ENCODE measurements around the gene CPLANE2.
A peak's percentile ranks its signal among the peaks of the same experiment; 100 is the strongest.
"Not testable (repeated sequence)": the region's sequence is repeated elsewhere in the genome, so short reads cannot be mapped to it uniquely, and the experiment has no call there.

CPLANE2 gene

GRCh38 chr1:16236511-16237342, at the start of gene CPLANE2:
CPLANE2 (minus strand) TSS chr1:16237183; CDS start chr1:16236742, 441 bp downstream.
- Histone ChIP-seq H3K36me3 (ENCODE audit: insufficient read depth, low read length) (no peaks in the 10 kb centered on the region), H3K9ac (ENCODE audit: low read depth, low read length) (peak within 1 kb of the TSS; percentile 83), H3K4me1 (ENCODE audit: insufficient read depth, low read length) (peaks cover 11% of the 10 kb centered on the region; the same call in 1 of the 2 replicates), H3K9me3 (ENCODE audit: control insufficient read depth, insufficient read depth, low read length) (no peaks in the 10 kb centered on the region)

- Histone ChIP-seq H3K4me1 (ENCODE audit: insufficient read depth, low read length) (no peaks in the 10 kb centered on the region), H3K9me3 (ENCODE audit: control insufficient read depth, insufficient read depth, low read length) (no peaks in the 10 kb centered on the region), H3K9ac (ENCODE audit: low read depth, low read length) (no peak overlapping the region), H3K36me3 (ENCODE audit: insufficient read depth, low read length) (no peaks in the 10 kb centered on the region)
Observed at GRCh38 chr1:16286122-16286521, 49.1 kb upstream of the CPLANE2 start.

- Histone ChIP-seq H3K9me3 (ENCODE audit: control insufficient read depth, insufficient read depth, low read length) (no peaks in the 10 kb centered on the region), H3K9ac (ENCODE audit: low read depth, low read length) (no peak overlapping the region), H3K4me1 (ENCODE audit: insufficient read depth, low read length) (no peaks in the 10 kb centered on the region), H3K36me3 (ENCODE audit: insufficient read depth, low read length) (no peaks in the 10 kb centered on the region)
Observed at GRCh38 chr1:16281765-16282164, 44.8 kb upstream of the CPLANE2 start.

GRCh38 chr1:16279186-16279585, 42.2 kb upstream of the CPLANE2 start:
- Histone ChIP-seq H3K9me3 (ENCODE audit: control insufficient read depth, insufficient read depth, low read length) (no peaks in the 10 kb centered on the region), H3K9ac (ENCODE audit: low read depth, low read length) (no peak overlapping the region), H3K36me3 (ENCODE audit: insufficient read depth, low read length) (no peaks in the 10 kb centered on the region), H3K4me1 (ENCODE audit: insufficient read depth, low read length) (no peaks in the 10 kb centered on the region)

- Histone ChIP-seq H3K9me3 (ENCODE audit: control insufficient read depth, insufficient read depth, low read length) (no peaks in the 10 kb centered on the region), H3K4me1 (ENCODE audit: insufficient read depth, low read length) (no peaks in the 10 kb centered on the region), H3K36me3 (ENCODE audit: insufficient read depth, low read length) (no peaks in the 10 kb centered on the region), H3K9ac (ENCODE audit: low read depth, low read length) (no peak overlapping the region)
Observed at GRCh38 chr1:16276302-16277030, 39.5 kb upstream of the CPLANE2 start.

- Histone ChIP-seq H3K4me1 (ENCODE audit: insufficient read depth, low read length) (0 out of 2 replicates have a peak, but pooled peaks cover 4% of the 10 kb centered on the region), H3K9me3 (ENCODE audit: control insufficient read depth, insufficient read depth, low read length) (no peaks in the 10 kb centered on the region), H3K36me3 (ENCODE audit: insufficient read depth, low read length) (no peaks in the 10 kb centered on the region), H3K9ac (ENCODE audit: low read depth, low read length) (no peak overlapping the region)
Observed at GRCh38 chr1:16275591-16275990, 38.6 kb upstream of the CPLANE2 start.

GRCh38 chr1:16267690-16268180, 30.8 kb upstream of the CPLANE2 start:
- Histone ChIP-seq H3K4me1 (ENCODE audit: insufficient read depth, low read length) (peaks cover 15% of the 10 kb centered on the region; the same call in 1 of the 2 replicates), H3K36me3 (ENCODE audit: insufficient read depth, low read length) (no peaks in the 10 kb centered on the region), H3K9ac (ENCODE audit: low read depth, low read length) (no peak overlapping the region), H3K9me3 (ENCODE audit: control insufficient read depth, insufficient read depth, low read length) (no peaks in the 10 kb centered on the region)

- Histone ChIP-seq H3K9ac (ENCODE audit: low read depth, low read length) (no peak overlapping the region), H3K36me3 (ENCODE audit: insufficient read depth, low read length) (no peaks in the 10 kb centered on the region), H3K4me1 (ENCODE audit: insufficient read depth, low read length) (peaks cover 15% of the 10 kb centered on the region; the same call in 1 of the 2 replicates), H3K9me3 (ENCODE audit: control insufficient read depth, insufficient read depth, low read length) (no peaks in the 10 kb centered on the region)
Observed at GRCh38 chr1:16266411-16267118, 29.6 kb upstream of the CPLANE2 start.

- Histone ChIP-seq H3K9me3 (ENCODE audit: control insufficient read depth, insufficient read depth, low read length) (no peaks in the 10 kb centered on the region), H3K4me1 (ENCODE audit: insufficient read depth, low read length) (peaks cover 18% of the 10 kb centered on the region), H3K36me3 (ENCODE audit: insufficient read depth, low read length) (no peaks in the 10 kb centered on the region), H3K9ac (ENCODE audit: low read depth, low read length) (no peak overlapping the region)
Observed at GRCh38 chr1:16262067-16262466, 25.1 kb upstream of the CPLANE2 start.

- no peaks in the 10 kb centered on the region for H3K9me3 ChIP-seq (ENCODE audit: control insufficient read depth, insufficient read depth, low read length)
- H3K4me1 ChIP-seq (ENCODE audit: insufficient read depth, low read length) = peaks cover 18% of the 10 kb centered on the region
- no peak overlapping the region for H3K9ac ChIP-seq (ENCODE audit: low read depth, low read length)
- H3K36me3 ChIP-seq (ENCODE audit: insufficient read depth, low read length) = no peaks in the 10 kb centered on the region
Observed at GRCh38 chr1:16260814-16261213, 23.8 kb upstream of the CPLANE2 start.

- Histone ChIP-seq H3K36me3 (ENCODE audit: insufficient read depth, low read length) (peaks cover 2% of the 10 kb centered on the region; the same call in 1 of the 2 replicates), H3K9ac (ENCODE audit: low read depth, low read length) (no peak overlapping the region), H3K4me1 (ENCODE audit: insufficient read depth, low read length) (peaks cover 18% of the 10 kb centered on the region), H3K9me3 (ENCODE audit: control insufficient read depth, insufficient read depth, low read length) (no peaks in the 10 kb centered on the region)
Observed at GRCh38 chr1:16258591-16259135, 21.7 kb upstream of the CPLANE2 start.

- H3K9ac ChIP-seq (ENCODE audit: low read depth, low read length) = no peak overlapping the region
- H3K9me3 ChIP-seq (ENCODE audit: control insufficient read depth, insufficient read depth, low read length) = no peaks in the 10 kb centered on the region
- H3K4me1 ChIP-seq (ENCODE audit: insufficient read depth, low read length) = peaks cover 18% of the 10 kb centered on the region
- peaks cover 3% of the 10 kb centered on the region; the same call in 1 of the 2 replicates for H3K36me3 ChIP-seq (ENCODE audit: insufficient read depth, low read length)
Observed at GRCh38 chr1:16257968-16258367, 21.0 kb upstream of the CPLANE2 start.

GRCh38 chr1:16257556-16257955, 20.6 kb upstream of the CPLANE2 start:
- not testable (repeated sequence) for H3K9me3 ChIP-seq (ENCODE audit: control insufficient read depth, insufficient read depth, low read length); H3K9ac ChIP-seq (ENCODE audit: low read depth, low read length); H3K36me3 ChIP-seq (ENCODE audit: insufficient read depth, low read length)
- H3K4me1 ChIP-seq (ENCODE audit: insufficient read depth, low read length) = peaks cover 18% of the 10 kb centered on the region

GRCh38 chr1:16256478-16256877, 19.5 kb upstream of the CPLANE2 start:
- Histone ChIP-seq H3K4me1 (ENCODE audit: insufficient read depth, low read length) (peaks cover 17% of the 10 kb centered on the region), H3K9ac (ENCODE audit: low read depth, low read length) (no peak overlapping the region), H3K9me3 (ENCODE audit: control insufficient read depth, insufficient read depth, low read length) (no peaks in the 10 kb centered on the region), H3K36me3 (ENCODE audit: insufficient read depth, low read length) (peaks cover 3% of the 10 kb centered on the region; the same call in 1 of the 2 replicates)
